Spleen (tissue), 11 donors: ENCODE data around the gene INAVA. TPM values are rescaled to one million over a fixed set of nuclear protein-coding genes. Genes with fewer than 3 reads are reported as not detected.

Source experiments
- DNase-seq: peaks from one replicate; pipeline ENCODE4 v3.0.0-alpha.2; 2020
- H3K27ac ChIP-seq, 8 donors: fragments of 200-600 bp; sonication (generic) in 7 of 8; 1 replicate in 4 of 8; 2 replicates in 4 of 8; pipeline versions ENCODE4 v1.5.0 to v1.8.0; 2016 to 2021; ENCODE audit warnings: inconsistent platforms in 4 of 8, mild to moderate bottlenecking in 4 of 8, moderate library complexity in 1 of 8
- H3K27me3 ChIP-seq, 7 donors: fragments of 200-600 bp; sonication (generic) in 6 of 7; replicated peaks in 1 of 7; 1 replicate in 4 of 7; 2 replicates in 3 of 7; pipeline versions ENCODE4 v1.5.0 to v1.8.0; 2016 to 2021; ENCODE audit warnings: inconsistent platforms in 3 of 7, mild to moderate bottlenecking in 1 of 7
- H3K36me3 ChIP-seq, 6 donors: fragments of 200-600 bp; sonication (generic) in 5 of 6; 1 replicate in 4 of 6; 2 replicates in 2 of 6; pipeline versions ENCODE4 v1.5.0 to v1.8.0; 2016 to 2021; ENCODE audit warnings: inconsistent platforms in 2 of 6
- H3K4me1 ChIP-seq, 6 donors: fragments of 200-600 bp; sonication (generic) in 5 of 6; 1 replicate in 3 of 6; 2 replicates in 3 of 6; pipeline versions ENCODE4 v1.5.0 to v1.8.0; 2016 to 2021; ENCODE audit warnings: inconsistent platforms in 3 of 6
- H3K4me3 ChIP-seq, 8 donors: fragments of 200-600 bp; sonication (generic) in 7 of 8; 1 replicate in 4 of 8; 2 replicates in 4 of 8; pipeline versions ENCODE4 v1.5.0 to v1.8.0; 2016 to 2021; ENCODE audit warnings: inconsistent platforms in 4 of 8, mild to moderate bottlenecking in 4 of 8, moderate library complexity in 2 of 8
- H3K9me3 ChIP-seq, 8 donors: fragments of 200-600 bp; sonication (generic) in 7 of 8; 1 replicate in 4 of 8; 2 replicates in 4 of 8; pipeline versions ENCODE4 v1.5.0 to v1.8.0; 2016 to 2021; ENCODE audit warnings: inconsistent platforms in 4 of 8
- CTCF ChIP-seq, 11 experiments: fragments of 200-600 bp in 7 of 11; fragments of 450-650 bp in 4 of 11; sonication (generic) in 4 of 11; IDR thresholded peaks in 8 of 11; conservative IDR thresholded peaks in 3 of 11; 1 replicate in 7 of 11; 2 replicates in 4 of 11; pipeline versions ENCODE4 v1.4.0 to v1.8.0; 2016 to 2021; ENCODE audit warnings: antibody characterized with exemption in 11 of 11, inconsistent platforms in 4 of 11, mild to moderate bottlenecking in 1 of 11
- POLR2A ChIP-seq, 3 donors: fragments of 450-650 bp; IDR thresholded peaks; one replicate each; pipeline ENCODE4 v1.5.1; 2017; ENCODE audit warnings: antibody characterized with exemption in 3 of 3, mild to moderate bottlenecking in 1 of 3
- POLR2AphosphoS5 ChIP-seq, 3 donors: sonication (generic); formaldehyde crosslinking; IDR thresholded peaks; one replicate each; pipeline ENCODE4 v1.5.1; 2017; ENCODE audit warnings: antibody characterized with exemption in 3 of 3
- WGBS, 5 donors: extraction: QIAGEN DNeasy Blood & Tissue Kit in 3 of 5; methylation state at CpG; one replicate each; pipeline versions ENCODE4 v1.1.5 to v1.1.7; 2013 to 2018; 5-methylcytosine and 5-hydroxymethylcytosine counted together
- intact Hi-C: fragments of 100-400 bp; cut with DNase I; formaldehyde crosslinking; loops from one replicate; pipeline ENCODE4 v1.15.0; 2023; ENCODE audit warnings: low total_unique reads
- polyA plus RNA-seq, 3 donors: library from polyadenylated mRNA; stranded (reverse); fragments of 200-250 nt; gene quantifications; one replicate each; pipeline ENCODE4 v1.2.1, GENCODE V29; 2013
- total RNA-seq, 7 donors: library from RNA; depleted of rRNA in 3 of 7; stranded (reverse); fragments of >200 nt in 3 of 7; fragmentation: NEBNext Ultra II Directional in 4 of 7; extraction: Animal tissue kit (Norgen Biotek cat#: 25700) in 4 of 7; gene quantifications; one replicate each; pipeline versions ENCODE4 v1.1.0 to v1.2.1, GENCODE V29; 2016 to 2021
- donor health status: healthy with polysubstance abuse.
- donor health status: DM: no; HTN: no; CAD: no; lungs with moderate emphysema.
- donor health status: DM: no; HTN: no; CAD: no.
- donor health status: Bipolar disorder and iron deficiency.
- donor health status: healthy.
- donor health status: DM: no; HTN: no; CAD: no.
- donor health status: DM: yes; HTN: yes; CAD: no.

Gene INAVA
- total and polyA plus RNA-seq, 10 donors = 0.32 to 1.4 (median 0.42) TPM; not detected in 3

GRCh38 chr1:200954434-200954833 lies 59.7 kb downstream of the INAVA start:
- Histone ChIP-seq H3K9me3 (no peaks in the 10 kb centered on the region), H3K4me1 (no peaks in the 10 kb centered on the region), H3K36me3 (no peaks in the 10 kb centered on the region), H3K4me3 (no peak overlapping the region), H3K27me3 (no peaks in the 10 kb centered on the region), H3K27ac (no peak overlapping the region)
- no peak for DNase-seq
- intact Hi-C loops = no loop called here
- no peak for TF ChIP-seq CTCF (IDR thresholded peaks at IDR 0.05 in 8 of 11, conservative IDR thresholded peaks at IDR 0.05 in 3 of 11)
- no peak for TF ChIP-seq POLR2AphosphoS5 (IDR thresholded peaks at IDR 0.05)
- no peak for TF ChIP-seq POLR2A (IDR thresholded peaks at IDR 0.05)
- WGBS, 5 donors = 77 to 97% (median 87%) methylated on average over 3 of the region's 3 CpGs

GRCh38 chr1:200958597-200958996 lies 63.9 kb downstream of the INAVA start:
- no peak for TF ChIP-seq POLR2A (IDR thresholded peaks at IDR 0.05)
- TF ChIP-seq POLR2AphosphoS5 (IDR thresholded peaks at IDR 0.05) = no peak
- no peak for TF ChIP-seq CTCF (IDR thresholded peaks at IDR 0.05 in 8 of 11, conservative IDR thresholded peaks at IDR 0.05 in 3 of 11)
- Histone ChIP-seq H3K4me3 (no peak overlapping the region), H3K27ac (no peak overlapping the region), H3K36me3 (no peaks in the 10 kb centered on the region), H3K4me1 (no peaks in the 10 kb centered on the region), H3K27me3 (no peaks in the 10 kb centered on the region), H3K9me3 (no peaks in the 10 kb centered on the region)
- 89 to 96% (median 93%) methylated on average over 10 to 11 of the region's 11 CpGs for WGBS, 5 donors
- intact Hi-C loops = no loop called here
- peak; percentile 29 for DNase-seq

GRCh38 chr1:200959411-200959921 lies 64.8 kb downstream of the INAVA start:
- Histone ChIP-seq H3K4me1 (no peaks in the 10 kb centered on the region), H3K4me3 (no peak overlapping the region), H3K27me3 (no peaks in the 10 kb centered on the region), H3K27ac (no peak overlapping the region), H3K9me3 (no peaks in the 10 kb centered on the region), H3K36me3 (no peaks in the 10 kb centered on the region)
- intact Hi-C loops = no loop called here
- 79 to 86% (median 85%) methylated on average over 13 to 15 of the region's 15 CpGs for WGBS, 5 donors
- peak; percentile 48 for DNase-seq
- TF ChIP-seq CTCF (IDR thresholded peaks at IDR 0.05 in 8 of 11, conservative IDR thresholded peaks at IDR 0.05 in 3 of 11) (no peak), POLR2AphosphoS5 (IDR thresholded peaks at IDR 0.05) (no peak), POLR2A (IDR thresholded peaks at IDR 0.05) (no peak)

GRCh38 chr1:200960236-200960947 lies 65.7 kb downstream of the INAVA start:
- peak; percentile 37 for DNase-seq
- intact Hi-C loops = no loop called here
- Histone ChIP-seq H3K27ac (no peak overlapping the region), H3K27me3 (no peaks in the 10 kb centered on the region), H3K36me3 (no peaks in the 10 kb centered on the region), H3K4me1 (no peaks in the 10 kb centered on the region), H3K4me3 (no peak overlapping the region), H3K9me3 (no peaks in the 10 kb centered on the region)
- TF ChIP-seq POLR2A (IDR thresholded peaks at IDR 0.05) = no peak
- TF ChIP-seq CTCF (IDR thresholded peaks at IDR 0.05 in 8 of 11, conservative IDR thresholded peaks at IDR 0.05 in 3 of 11) = no peak
- TF ChIP-seq POLR2AphosphoS5 (IDR thresholded peaks at IDR 0.05) = no peak
- WGBS, 5 donors = 73 to 82% (median 77%) methylated on average over 8 to 9 of the region's 9 CpGs
